ENCODE data around the gene ZBTB4.

ZBTB4 gene

GRCh38 chr17:7426203-7426863, 53.1 kb downstream of the ZBTB4 start:
- no peak for DNase-seq (ENCODE audit: low read depth in 1 of 2, low spot score in 1 of 2)

- DNase-seq (ENCODE audit: low read depth in 1 of 2, low spot score in 1 of 2), result no peak
Observed at GRCh38 chr17:7425756-7426155, 53.7 kb downstream of the ZBTB4 start.

DNA sequence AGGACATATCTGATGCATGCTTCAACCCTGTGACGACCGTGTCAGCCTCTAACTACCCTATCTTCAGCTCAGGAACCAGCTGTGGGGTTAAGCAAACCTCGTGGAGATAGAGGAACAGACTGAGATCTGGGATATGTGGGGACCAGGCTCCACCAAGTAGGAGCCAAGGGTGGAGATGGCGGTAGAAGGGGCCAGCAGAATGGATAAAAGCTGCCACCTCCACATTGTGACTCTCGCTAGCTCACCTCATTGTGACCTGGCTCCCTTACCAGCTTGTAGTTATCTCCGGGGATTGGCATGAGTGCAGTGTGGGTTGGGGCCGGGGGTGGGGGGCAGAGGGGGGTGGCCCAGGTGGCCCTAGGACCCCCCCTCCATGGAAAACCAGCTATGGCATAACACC, 54.1 kb downstream of the ZBTB4 start, which contains the start of gene SPEM2:
Gene SPEM2, plus strand, starts transcription at position 301 of the 400 bp plus-strand sequence. Its CDS starts 73 bp downstream, at position 374.
- DNase-seq (ENCODE audit: low read depth in 1 of 2, low spot score in 1 of 2), result no peak

DNA sequence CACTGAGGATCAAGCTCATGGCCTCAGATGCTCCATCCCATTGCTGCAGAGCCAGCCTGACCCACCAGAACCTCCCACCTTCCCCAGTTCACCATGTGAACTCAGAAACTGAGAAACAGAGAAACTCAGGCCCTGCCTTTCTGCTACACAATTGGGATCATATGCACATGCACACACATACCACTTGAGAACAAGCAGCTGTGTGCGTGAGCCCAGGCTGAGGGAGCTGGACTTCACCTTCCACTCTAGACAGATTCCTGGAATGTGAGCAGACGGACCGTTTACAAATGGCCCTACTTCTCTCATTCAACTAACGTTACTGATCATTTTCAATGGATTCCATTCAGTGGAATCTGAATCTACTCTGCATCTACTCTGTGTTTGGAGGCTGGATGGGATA, 55.8 kb downstream of the ZBTB4 start:
- DNase-seq (ENCODE audit: low read depth in 1 of 2, low spot score in 1 of 2), result no peak

DNA sequence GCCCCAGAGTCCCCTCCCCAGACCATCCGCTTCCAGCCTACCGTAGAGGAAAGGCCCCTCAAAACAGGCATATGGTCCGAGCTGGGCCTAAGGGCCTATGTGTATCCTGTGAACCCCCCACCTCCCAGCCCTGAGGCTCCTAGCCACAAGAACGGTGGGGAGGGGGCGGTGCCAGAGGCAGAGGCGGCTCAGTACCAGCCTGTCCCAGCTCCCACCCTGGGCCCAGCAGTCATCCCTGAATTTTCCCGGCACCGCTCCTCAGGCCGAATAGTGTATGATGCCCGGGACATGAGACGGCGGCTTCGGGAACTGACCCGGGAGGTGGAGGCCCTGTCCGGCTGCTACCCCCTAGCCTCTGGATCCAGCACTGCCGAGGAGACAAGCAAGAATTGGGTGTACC, 58.2 kb downstream of the ZBTB4 start:
- no peak for DNase-seq (ENCODE audit: low read depth in 1 of 2, low spot score in 1 of 2)

GRCh38 chr17:7419819-7420610, 59.4 kb downstream of the ZBTB4 start, which contains the start of gene SPEM1:
TSS of gene SPEM1 (plus strand) at chr17:7420324. CDS start at chr17:7420385, 61 bp downstream.
- no peak for DNase-seq (ENCODE audit: low read depth in 1 of 2, low spot score in 1 of 2)

DNA sequence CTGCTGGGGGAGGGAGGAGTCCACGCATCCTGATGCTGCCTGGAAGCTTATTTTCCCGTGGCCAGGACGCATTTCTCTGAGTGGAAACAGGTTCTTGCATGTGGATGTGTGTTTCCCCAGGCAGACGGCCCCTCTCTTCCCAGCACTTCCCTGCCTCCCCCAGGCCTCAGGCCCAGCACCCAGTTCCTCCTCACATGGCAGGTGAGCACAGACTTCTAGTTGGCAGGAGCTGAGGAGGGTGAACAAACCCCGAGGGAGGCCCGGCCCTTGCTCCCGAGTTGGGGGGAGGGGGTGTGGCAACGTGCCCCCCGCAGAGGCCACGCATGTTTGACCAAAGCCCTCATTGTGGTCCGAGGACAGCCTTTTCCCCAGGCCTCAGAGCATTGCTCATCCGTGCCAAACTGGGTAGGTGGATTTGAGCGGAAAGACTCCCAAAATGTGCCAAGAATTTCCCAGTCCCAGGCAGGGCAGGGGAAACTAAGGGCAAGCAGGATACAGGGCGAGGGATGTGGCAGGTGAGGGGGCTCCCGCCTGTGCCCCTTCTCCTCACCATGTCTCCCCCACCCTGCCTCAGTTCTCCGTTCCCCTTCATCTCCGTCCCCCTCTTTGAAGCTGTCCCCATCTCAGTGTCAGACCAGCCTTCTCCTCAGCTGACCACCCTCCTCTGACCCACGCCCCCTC, 60.8 kb downstream of the ZBTB4 start:
- DNase-seq (ENCODE audit: low read depth in 1 of 2, low spot score in 1 of 2), result no peak

DNA sequence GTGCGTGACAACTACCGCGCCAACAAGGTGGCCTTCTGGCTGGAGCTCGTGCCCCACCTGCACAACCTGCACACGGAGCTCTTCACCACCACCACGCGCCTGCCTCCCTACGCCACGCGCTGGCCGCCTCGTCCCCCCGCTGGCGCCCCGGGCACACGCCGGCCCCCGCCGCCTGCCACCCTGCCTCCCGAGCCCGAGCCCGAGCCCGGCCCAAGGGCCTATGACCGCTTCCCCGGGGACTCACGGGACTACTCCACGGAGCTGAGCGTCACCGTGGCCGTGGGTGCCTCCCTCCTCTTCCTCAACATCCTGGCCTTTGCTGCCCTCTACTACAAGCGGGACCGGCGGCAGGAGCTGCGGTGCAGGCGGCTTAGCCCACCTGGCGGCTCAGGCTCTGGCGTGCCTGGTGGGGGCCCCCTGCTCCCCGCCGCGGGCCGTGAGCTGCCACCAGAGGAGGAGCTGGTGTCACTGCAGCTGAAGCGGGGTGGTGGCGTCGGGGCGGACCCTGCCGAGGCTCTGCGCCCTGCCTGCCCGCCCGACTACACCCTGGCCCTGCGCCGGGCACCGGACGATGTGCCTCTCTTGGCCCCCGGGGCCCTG, 62.3 kb downstream of the ZBTB4 start:
- DNase-seq (ENCODE audit: low read depth in 1 of 2, low spot score in 1 of 2), result no peak

- no peak for DNase-seq (ENCODE audit: low read depth in 1 of 2, low spot score in 1 of 2)
Observed at GRCh38 chr17:7416323-7416722, 63.1 kb downstream of the ZBTB4 start.

- no peak for DNase-seq (ENCODE audit: low read depth in 1 of 2, low spot score in 1 of 2)
Observed at GRCh38 chr17:7415784-7416183, 63.6 kb downstream of the ZBTB4 start.

GRCh38 chr17:7414837-7415236, 64.6 kb downstream of the ZBTB4 start:
- DNase-seq (ENCODE audit: low read depth in 1 of 2, low spot score in 1 of 2), result no peak

GRCh38 chr17:7413346-7413985, 66.0 kb downstream of the ZBTB4 start:
- DNase-seq (ENCODE audit: low read depth in 1 of 2, low spot score in 1 of 2), result no peak

DNA sequence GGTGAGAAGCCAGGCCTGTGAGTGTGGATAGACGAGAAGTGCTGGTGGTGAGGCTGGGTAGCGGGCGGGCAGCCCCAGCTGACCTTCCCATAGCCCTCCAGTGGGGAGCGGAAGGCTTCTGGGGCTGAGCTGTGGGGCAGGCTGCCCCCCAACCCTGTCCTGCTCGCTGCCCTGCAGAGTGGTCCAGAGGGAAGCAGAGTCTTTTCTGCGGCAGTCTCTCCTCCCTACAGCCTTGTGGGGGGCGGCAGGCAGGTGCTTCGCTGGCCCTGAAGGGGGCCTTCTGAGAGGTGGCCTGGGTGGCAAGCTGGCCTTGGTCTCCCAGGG, 68.0 kb downstream of the ZBTB4 start:
- DNase-seq (ENCODE audit: low read depth in 1 of 2, low spot score in 1 of 2), result no peak

DNA sequence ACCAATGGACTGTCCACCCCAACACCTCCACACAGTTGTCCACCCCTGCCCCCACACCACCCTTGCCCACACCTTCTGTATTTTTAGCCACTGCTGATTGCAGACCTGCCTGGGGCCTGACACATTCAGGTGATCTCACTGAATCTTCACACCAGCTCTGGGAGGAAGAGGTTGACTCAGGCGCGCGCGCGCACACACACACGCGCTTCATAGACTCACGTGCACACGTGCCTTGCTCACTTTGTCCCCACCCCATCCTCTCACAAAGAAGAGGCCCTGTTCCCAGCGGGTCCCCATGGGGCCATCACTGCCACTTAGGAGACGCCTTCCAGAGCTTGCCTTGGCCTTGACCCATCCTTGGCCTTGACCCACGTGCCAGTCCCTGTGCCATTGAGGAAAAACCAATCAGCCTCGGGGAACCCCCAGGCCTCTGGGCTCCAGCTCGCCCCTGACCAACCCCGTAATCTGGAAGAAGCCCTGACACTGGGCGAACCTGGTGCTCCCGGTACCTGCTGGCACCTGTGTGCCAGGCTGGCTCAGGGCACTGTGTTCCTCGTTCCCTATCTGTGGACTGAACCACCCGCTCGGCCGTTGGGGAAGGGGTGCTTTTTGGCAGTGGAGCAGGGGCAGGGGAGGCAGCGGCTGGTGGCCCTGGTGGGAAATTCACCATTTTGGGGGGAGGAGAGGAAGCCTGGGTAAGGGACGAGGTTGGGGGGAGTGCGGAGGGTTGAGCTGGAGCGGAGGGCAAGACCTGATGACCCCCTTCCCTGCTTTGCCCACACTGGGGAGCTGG, 68.6 kb downstream of the ZBTB4 start:
- no peak for DNase-seq (ENCODE audit: low read depth in 1 of 2, low spot score in 1 of 2)

DNA sequence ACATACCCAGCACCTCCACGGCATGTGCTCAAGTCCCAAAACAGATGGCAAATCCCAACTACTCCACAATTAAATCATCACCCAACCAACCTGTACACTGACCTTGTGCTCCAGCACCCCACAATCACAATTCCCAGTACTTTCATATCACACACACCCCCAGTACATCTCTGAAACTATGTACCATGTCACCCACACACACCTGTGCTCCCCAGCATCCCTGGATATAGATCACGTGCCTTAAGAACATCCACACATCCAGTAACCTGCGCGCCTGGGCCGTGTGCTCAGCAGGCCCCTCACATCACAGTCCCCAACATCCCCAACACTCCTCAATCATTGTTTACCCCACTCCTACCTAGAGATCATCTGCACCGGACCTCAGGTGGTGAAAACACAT, 69.7 kb downstream of the ZBTB4 start:
- no peak for DNase-seq (ENCODE audit: low read depth in 1 of 2, low spot score in 1 of 2)
